Hematopoietic multipotent progenitor cell treated with erythropoietin and hydrocortisone succinate and interleukin-3 and kit ligand, for 8 days (in vitro differentiated cells): ENCODE results near the gene DIAPH2.

Experiments
- DNase-seq: peaks from one replicate; pipeline ENCODE4 v3.0.0-alpha.2; 2015

The DIAPH2 gene

DNA sequence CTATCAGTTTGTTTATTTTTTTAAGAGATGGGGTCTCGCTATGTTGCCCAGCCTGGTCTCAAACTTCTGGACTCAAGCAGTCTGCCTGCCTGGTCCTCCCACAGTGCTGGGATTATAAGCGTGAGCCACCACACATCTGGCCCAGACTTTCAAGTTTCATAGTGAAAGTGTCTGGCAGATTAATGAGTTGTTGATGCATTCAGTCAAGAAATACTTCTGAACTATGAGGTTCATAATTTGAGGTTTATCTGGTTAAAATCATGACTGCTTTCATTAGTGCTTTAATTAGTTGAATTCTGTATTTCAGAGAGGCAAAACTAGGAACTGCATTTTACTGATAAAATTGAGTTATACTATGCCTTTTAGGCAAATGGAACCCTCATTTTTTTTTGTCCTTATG is 837.7 kb downstream of the DIAPH2 start:
- DNase-seq, result no peak

DNA sequence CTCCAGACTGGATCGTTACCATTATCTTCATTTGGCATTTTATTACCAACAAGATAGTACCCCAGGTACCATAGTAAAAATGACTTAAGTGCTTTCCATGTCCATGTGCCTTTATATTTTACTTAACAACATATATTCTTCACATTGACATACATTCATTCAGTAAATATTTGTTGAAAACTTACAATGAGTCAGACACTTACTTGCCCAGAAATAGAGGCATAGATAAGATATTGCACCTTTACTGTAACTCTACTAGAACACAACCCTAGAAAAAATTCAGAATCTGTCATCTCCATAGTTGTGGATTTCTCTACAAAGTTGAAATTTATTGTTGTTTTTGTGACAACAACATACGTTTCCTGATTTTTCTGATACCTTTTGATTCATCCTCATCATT is 839.7 kb downstream of the DIAPH2 start:
- no peak for DNase-seq

DNA sequence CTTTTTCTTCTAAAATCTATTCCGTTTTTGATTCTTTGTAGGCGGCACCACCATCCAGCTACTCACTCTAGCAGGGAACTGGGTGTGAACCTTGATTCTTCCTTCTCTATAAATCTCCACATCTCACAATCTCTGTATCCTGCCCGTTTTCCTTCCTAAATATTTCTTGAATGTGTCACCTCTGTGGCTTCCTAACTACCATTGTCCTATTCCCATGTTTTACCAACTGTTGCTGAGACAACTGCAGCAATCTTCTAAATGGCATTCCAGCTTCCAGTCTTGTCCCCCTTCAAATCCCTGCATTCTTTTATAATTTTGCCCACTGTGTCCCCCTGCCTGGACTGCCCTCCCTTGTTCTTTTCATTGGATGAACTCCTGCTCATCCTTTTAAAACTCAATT is 840.4 kb downstream of the DIAPH2 start:
- no peak for DNase-seq

- no peak for DNase-seq
Measured at GRCh38 chrX:97525981-97526380, 841.3 kb downstream of the DIAPH2 start.

GRCh38 chrX:97527725-97528124 is 843.1 kb downstream of the DIAPH2 start:
- no peak for DNase-seq

GRCh38 chrX:97529536-97530200 is 845.0 kb downstream of the DIAPH2 start:
- DNase-seq, result peak; percentile 75

GRCh38 chrX:97531825-97532224 is 847.2 kb downstream of the DIAPH2 start:
- DNase-seq, result no peak

- no peak for DNase-seq
Measured at GRCh38 chrX:97538745-97539144, 854.1 kb downstream of the DIAPH2 start.

GRCh38 chrX:97539970-97540519 is 855.4 kb downstream of the DIAPH2 start:
- DNase-seq, result no peak

DNA sequence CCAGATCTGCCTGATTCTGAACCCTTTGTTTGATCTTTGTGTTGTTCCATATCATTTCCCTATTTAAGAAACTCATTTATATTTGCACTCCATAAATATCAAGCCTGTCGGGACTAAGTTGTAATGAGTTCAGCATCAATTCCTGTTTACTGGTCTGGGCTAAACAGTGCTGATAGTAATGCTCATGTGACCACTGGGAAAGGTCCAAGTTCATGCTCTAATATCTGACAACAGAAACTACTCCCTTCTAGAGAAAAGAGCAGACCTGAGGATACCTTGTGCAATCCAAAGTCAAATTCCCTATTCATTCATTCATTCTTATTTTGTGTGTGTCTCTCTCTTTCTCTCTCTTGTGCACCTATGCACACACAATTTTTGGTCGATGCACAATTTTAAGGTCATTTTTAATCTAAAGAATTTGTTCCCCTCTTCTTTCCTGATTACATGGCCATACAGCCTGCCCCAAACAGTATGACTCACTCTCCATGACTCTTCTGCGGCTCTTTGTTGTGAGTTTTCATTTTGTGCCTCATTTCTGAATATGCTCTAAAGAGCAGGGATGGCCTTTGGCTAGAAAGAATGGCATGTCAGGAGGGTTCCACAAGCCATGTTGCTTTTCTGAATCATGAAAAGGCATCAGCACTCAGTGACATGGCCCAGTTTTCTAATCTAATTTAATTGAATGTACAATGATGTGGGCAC is 863.4 kb downstream of the DIAPH2 start:
- DNase-seq, result no peak

DNA sequence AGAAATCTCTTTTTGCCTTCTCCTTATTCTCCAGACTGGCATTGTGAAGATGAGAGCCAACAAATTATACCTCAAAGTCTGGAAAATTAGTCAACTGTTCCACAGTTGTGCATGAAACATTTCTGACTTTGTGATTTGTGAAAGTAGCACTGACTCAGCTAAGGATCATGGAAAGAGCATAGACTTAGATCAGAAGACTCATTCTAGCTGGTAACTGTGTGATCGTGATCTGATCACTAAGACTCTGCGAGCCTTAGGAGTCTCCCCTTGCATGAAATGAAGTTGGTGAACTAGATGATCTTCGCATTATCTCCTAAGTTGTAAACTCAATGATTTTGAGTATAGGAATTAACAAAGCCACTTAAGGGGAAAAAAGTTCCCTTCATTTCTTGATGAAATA is 867.2 kb downstream of the DIAPH2 start:
- no peak for DNase-seq

DNA sequence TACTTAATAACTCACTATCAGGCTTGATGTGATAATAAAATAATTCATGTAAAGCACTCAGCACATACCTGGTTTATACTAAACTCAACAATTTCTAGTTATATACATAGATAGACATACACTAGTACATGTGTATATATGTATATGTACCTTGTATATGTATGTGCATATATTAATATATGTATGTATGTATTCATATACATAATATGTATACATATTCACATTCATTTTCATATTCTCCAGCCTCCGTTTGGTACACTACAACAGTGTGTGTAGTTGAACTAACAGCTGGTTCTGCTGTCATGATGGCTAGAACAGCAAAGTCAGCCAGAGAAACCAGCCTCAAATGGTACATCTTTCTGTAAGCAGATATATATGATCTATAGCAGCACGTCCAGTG is 869.2 kb downstream of the DIAPH2 start:
- DNase-seq, result no peak

- no peak for DNase-seq
Measured at GRCh38 chrX:97556359-97556758, 871.7 kb downstream of the DIAPH2 start.

DNA sequence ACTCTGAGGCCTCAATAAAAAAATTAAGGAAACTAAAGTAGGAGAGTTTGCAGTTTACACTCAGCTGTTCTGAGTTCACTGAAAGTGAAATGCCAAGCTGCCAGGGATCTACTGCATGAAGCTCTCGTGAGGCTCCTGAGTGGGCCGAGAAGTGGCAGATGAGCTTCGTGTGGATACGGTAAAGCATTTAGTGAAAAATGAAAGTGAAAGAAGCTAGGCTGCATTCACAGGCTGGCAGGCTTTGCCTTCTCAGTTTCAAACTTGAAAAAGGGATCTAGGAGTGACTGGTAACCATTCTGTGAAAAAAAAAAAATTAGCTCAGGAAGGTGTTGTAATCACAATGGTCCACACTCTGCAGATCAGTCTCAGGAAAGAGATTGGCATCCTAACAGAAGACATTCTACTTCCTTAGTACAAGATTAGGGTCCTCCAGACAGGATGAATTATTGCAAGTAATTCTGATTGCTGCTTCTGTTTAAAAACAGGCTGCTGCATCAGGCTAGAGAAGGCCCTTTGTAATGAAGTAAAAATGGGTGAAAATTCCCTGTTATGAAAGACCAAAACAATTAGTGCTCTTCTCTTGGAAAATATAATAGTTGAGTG is 879.0 kb downstream of the DIAPH2 start:
- peak; percentile 39 for DNase-seq

DNA sequence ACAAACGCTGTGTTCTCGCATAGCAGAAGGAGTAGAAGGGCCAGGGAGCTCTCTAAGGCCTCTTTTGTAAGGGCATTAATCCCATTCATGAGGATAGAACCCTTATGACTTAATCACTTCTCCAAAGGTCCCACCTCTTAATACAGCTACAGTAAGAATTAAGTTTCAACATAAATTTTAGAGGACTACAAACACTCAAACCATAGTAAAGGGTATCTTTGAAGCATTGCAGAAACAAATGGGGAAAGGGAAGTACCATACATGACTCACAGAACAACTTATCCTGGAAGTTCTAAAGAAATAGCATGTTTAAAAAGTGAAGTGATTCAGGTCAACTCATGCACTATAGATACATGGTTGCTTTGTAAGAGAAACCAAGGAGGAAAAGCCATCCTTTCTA is 879.9 kb downstream of the DIAPH2 start:
- DNase-seq, result no peak

- DNase-seq, result no peak
Measured at GRCh38 chrX:97587171-97587570, 902.5 kb downstream of the DIAPH2 start.

DNA sequence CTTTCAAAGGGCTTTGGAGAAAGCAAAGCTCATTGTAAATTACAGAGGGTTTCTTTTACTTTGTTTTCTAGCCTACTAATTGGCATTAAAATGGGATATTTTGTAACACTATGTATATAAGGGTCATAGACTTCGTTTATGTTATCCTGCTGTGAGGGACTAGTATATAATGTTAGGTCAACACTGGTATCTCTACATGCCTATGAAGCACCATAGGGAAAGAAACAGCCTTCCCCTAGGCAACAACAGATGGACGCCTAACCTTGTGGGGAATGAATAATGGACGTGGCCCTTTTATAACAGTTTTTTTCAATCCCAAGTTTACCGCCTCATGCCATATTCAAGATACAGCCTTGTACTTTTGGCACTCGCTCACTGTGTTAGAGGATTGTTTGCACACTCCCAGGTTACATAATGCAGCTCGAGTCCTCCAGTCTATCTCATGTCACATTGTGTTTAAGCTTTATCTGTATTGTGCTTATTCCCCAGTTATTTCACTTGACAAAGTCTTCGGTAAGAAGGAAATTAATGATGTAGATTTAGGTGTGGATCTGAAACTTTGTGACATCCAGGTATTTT is 910.1 kb downstream of the DIAPH2 start:
- DNase-seq, result no peak

DNA sequence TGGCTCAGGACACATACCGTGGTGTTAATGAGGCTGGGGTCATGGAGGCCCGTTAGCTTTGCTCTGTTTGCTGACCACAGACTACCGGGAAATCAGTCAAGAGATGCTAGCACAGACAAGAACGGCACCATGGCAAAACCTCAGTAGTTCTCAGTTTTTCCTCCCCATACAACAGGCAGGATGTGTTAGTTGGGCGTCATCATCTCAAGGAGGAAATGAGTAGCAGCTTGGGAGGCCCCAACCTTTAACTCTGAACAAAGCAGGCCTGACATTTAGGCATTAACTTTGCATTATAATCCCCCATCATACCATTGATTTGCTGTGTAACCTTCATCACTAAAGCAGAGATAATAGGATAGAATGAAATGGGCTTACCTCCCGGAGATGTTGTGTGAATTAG is 913.3 kb downstream of the DIAPH2 start:
- DNase-seq, result no peak

DNA sequence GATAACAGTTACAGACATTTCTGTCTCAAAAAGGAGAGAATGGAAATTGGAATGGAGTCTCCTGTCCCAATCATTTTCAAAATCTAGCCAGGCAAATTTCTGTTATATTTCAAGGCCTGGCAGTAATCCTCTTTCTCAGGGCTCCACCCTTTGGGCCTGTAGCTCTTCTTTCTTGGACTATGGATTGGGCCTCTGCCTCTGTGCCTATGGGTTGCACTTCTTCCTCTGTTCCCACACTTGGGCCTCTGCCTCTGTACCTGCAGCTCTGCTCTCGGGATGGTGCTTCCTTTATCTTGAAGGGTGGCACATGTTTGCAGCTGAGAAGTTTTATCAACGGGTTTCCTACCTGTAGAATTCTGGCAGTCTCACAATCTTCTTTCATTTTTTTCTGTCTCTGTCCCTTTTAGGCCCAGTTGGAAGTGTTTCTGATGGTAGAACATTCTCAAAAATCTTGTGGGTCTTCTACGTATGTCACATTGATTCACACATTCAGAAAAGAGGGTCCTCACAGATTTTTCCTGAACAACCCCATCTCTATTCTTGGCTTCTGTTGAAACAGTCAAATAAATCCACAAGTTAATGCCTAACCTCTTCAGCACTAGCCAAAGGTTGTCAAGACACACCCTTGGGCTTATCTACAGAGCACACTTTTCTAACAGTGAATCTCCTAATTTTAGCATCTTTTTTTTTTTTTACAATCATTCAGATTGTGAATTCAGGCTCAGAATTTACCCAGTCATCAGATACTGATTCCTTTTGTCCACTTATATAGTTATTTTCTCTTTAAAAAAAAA is 918.0 kb downstream of the DIAPH2 start:
- DNase-seq, result no peak

DNA sequence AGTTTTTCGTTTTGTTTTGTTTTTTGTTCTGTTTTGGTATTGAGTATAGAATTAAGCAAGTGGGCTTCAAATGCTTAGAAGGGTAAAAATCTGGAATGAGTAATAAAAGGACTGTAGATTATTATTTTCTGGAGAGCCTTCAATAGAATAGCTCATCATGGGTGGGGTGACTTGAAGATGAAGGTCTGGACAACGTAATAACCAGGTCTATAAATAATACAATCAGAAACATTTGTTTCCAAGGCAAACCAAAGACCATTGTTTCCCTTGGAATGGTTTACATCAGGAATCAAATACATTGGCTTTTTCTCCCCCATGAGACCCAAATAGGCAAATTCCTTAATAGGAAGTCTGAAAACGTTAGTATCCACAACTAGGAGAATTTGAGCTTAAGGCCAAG is 920.6 kb downstream of the DIAPH2 start:
- no peak for DNase-seq

- DNase-seq, result no peak
Measured at GRCh38 chrX:97609357-97609756, 924.7 kb downstream of the DIAPH2 start.

DNA sequence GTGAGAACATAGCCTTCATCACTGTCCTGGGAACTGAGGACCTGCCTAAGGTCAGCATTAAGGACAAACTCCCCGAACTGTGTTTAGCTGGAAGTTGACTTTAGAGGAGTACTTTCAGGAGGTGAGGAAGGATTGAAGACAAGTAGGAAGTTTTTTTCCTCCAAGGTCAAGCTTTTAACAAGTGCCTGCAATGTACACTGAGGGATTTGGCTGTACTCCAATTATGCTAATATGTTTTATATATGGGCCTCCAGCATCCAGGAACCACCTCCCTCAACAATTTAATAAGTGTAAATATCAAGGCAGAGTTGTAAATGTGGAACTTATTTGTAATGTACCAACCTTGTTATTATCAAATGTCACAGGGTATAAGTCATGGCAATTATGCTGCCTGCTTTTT is 925.3 kb downstream of the DIAPH2 start:
- DNase-seq, result no peak
